Smooth muscle cell (in vitro differentiated cells): Measurements from ENCODE around the gene SMG6. TPM values are rescaled to one million over a fixed set of nuclear protein-coding genes. Genes with fewer than 3 reads are reported as not detected.

ENCODE experiments used
- DNase-seq: peaks from one replicate; lab custom pipeline; 2025; ENCODE audit not compliant: unreplicated experiment; lab: John Stamatoyannopoulos, UW
- H2AFZ ChIP-seq: fragments of 200-600 bp; sonication (generic); 2 replicates; pipeline ENCODE4 v1.6.0; 2016; ENCODE audit warnings: antibody characterized with exemption, low read depth, mild to moderate bottlenecking
- H3F3A ChIP-seq: fragments of 200-600 bp; sonication (generic); 2 replicates; pipeline ENCODE4 v1.6.0; 2017; ENCODE audit warnings: antibody characterized with exemption, low read depth
- H3K27ac ChIP-seq: fragments of 200-600 bp; sonication (generic); 2 replicates; pipeline ENCODE4 v1.5.1; 2016; ENCODE audit warnings: low read depth, mild to moderate bottlenecking
- H3K27me3 ChIP-seq: fragments of 200-600 bp; sonication (generic); 2 replicates; pipeline ENCODE4 v1.6.1; 2016; ENCODE audit warnings: low read depth, mild to moderate bottlenecking
- H3K36me3 ChIP-seq: fragments of 200-600 bp; sonication (generic); 2 replicates; pipeline ENCODE4 v1.5.1; 2016; ENCODE audit warnings: low read depth
- H3K4me1 ChIP-seq: fragments of 200-600 bp; sonication (generic); 2 replicates; pipeline ENCODE4 v1.5.1; 2016; ENCODE audit warnings: low read depth
- H3K4me2 ChIP-seq: fragments of 200-600 bp; sonication (generic); 2 replicates; pipeline ENCODE4 v1.6.0; 2016; ENCODE audit warnings: mild to moderate bottlenecking
- H3K4me3 ChIP-seq: fragments of 200-600 bp; sonication (generic); 2 replicates; pipeline ENCODE4 v1.5.1; 2016; ENCODE audit warnings: mild to moderate bottlenecking
- H3K79me2 ChIP-seq: fragments of 200-600 bp; sonication (generic); 2 replicates; pipeline ENCODE4 v1.6.0; 2016; ENCODE audit warnings: low read depth, mild to moderate bottlenecking
- H3K9ac ChIP-seq: fragments of 200-600 bp; sonication (generic); 2 replicates; pipeline ENCODE4 v1.6.0; 2016; ENCODE audit warnings: low read depth
- H3K9me3 ChIP-seq: fragments of 200-600 bp; sonication (generic); replicated peaks from 2 replicates; pipeline ENCODE4 v1.5.1; 2016; ENCODE audit warnings: low read depth
- H4K20me1 ChIP-seq: fragments of 200-600 bp; sonication (generic); 2 replicates; pipeline ENCODE4 v1.6.0; 2016; ENCODE audit warnings: low read depth
- WGBS: methylation state at CpG from one replicate; pipeline ENCODE4 v1.1.7; 2016; ENCODE audit warnings: low lambda C conversion rate; 5-methylcytosine and 5-hydroxymethylcytosine counted together
- polyA plus RNA-seq: library from polyadenylated mRNA; unstranded; fragments of >200 nt; fragmentation: Nextera tagmentation; extraction: Ambion mirVana; gene quantifications from 2 replicates; pipeline ENCODE4 v1.2.1, GENCODE V29; 2016
- total RNA-seq: library from RNA; depleted of rRNA; stranded (reverse); fragments of >200 nt; gene quantifications from 2 replicates; pipeline ENCODE4 v1.2.3, GENCODE V29; 2014
- TF ChIP-seq, protein P1 (sequence below): fragments of 200-600 bp; sonication (generic); IDR thresholded peaks from 2 replicates; pipeline ENCODE4 v1.5.1; 2017; ENCODE audit warnings: borderline replicate concordance, mild to moderate bottlenecking, antibody characterized with exemption; ENCODE audit not compliant: insufficient read depth, poor library complexity, severe bottlenecking

Gene SMG6
- total and polyA plus RNA-seq, 2 experiments from 2014 or later, result 10.6 to 21.4 TPM

DNA sequence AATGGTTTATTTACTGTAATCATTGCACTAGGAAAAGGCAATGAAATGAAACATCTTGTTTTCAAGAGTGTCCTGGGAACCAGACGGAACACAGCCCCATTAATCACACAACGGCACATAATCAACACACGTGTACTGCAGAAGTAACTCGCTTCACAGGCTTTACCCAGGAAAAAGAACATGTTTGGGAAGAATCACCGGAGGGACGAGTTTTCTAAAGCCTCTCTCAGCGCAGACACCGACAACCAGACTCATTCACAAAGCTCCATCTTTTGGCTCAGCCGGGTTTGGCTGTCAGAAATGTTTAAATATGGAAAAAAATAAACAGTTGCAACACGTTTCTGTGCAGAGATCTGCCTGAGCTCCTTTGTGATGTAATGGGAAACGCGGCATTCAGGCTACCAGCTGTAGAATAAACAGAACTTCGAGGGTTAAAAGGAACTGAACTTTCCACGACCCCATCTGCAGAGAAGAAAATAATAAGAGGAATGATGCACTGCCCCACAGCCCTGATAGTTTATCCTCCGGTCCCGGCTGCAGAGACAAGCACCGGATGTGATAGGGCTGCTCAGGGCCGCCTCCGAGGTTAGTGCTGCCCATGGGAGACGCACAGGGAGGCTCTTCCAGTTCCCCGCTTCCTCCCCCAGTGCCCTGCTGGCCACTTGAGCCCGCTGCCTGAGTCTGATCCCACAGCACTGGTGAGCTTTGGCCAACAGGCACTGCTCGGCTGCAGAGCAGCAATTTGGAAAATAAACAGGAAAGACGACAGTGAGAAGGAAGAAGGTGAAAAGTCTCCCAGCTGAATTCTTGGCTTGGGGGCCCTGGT is 128.9 kb downstream of the SMG6 start:
- Histone ChIP-seq H3K27me3 (no peaks in the 10 kb centered on the region), H3K9ac (peak overlapping the region; percentile 43), H3K27ac (peak overlapping the region; percentile 99), H3K4me1 (peaks cover 17% of the 10 kb centered on the region), H3K4me3 (no peak overlapping the region), H4K20me1 (peaks cover 12% of the 10 kb centered on the region), H3F3A (peaks cover 24% of the 10 kb centered on the region), H3K79me2 (no peaks in the 10 kb centered on the region), H3K9me3 (no peaks in the 10 kb centered on the region), H3K36me3 (no peaks in the 10 kb centered on the region), H2AFZ (no peak overlapping the region), H3K4me2 (peak overlapping the region; percentile 42)
- WGBS, result 38% methylated on average over 24 of the region's 24 CpGs
- DNase-seq, result no peak
- TF ChIP-seq, protein P1, sequence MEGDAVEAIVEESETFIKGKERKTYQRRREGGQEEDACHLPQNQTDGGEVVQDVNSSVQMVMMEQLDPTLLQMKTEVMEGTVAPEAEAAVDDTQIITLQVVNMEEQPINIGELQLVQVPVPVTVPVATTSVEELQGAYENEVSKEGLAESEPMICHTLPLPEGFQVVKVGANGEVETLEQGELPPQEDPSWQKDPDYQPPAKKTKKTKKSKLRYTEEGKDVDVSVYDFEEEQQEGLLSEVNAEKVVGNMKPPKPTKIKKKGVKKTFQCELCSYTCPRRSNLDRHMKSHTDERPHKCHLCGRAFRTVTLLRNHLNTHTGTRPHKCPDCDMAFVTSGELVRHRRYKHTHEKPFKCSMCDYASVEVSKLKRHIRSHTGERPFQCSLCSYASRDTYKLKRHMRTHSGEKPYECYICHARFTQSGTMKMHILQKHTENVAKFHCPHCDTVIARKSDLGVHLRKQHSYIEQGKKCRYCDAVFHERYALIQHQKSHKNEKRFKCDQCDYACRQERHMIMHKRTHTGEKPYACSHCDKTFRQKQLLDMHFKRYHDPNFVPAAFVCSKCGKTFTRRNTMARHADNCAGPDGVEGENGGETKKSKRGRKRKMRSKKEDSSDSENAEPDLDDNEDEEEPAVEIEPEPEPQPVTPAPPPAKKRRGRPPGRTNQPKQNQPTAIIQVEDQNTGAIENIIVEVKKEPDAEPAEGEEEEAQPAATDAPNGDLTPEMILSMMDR, result no peak

DNA sequence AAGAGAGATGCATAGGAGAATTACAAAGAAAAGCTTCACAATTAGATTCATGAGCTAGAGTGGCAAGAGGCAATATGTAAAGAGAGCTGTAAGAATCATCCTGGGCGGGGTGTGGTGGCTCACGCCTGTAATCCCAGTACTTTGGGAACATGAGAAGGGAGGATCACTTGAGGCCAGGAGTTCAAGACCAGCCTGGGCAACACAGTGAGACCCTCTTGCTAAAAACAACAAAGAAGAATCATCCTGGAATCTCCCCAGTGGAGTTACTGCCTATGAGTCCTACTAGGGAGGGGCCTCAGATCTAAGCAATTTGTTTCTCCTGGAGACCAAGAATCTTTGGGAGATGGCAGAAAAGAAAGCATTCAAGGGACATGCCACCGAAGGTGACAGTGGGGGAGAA is 129.6 kb downstream of the SMG6 start:
- Histone ChIP-seq H3K9ac (peak overlapping the region; percentile 43), H2AFZ (no peak overlapping the region), H3K36me3 (no peaks in the 10 kb centered on the region), H3K4me1 (peaks cover 17% of the 10 kb centered on the region), H3F3A (peaks cover 24% of the 10 kb centered on the region), H3K4me3 (no peak overlapping the region), H3K27ac (peak overlapping the region; percentile 99), H3K27me3 (no peaks in the 10 kb centered on the region), H3K9me3 (no peaks in the 10 kb centered on the region), H3K79me2 (no peaks in the 10 kb centered on the region), H4K20me1 (peaks cover 7% of the 10 kb centered on the region), H3K4me2 (peak overlapping the region; percentile 42)
- TF ChIP-seq, protein P1, result no peak
- WGBS, result 91% methylated on average over 3 of the region's 3 CpGs
- DNase-seq, result no peak

DNA sequence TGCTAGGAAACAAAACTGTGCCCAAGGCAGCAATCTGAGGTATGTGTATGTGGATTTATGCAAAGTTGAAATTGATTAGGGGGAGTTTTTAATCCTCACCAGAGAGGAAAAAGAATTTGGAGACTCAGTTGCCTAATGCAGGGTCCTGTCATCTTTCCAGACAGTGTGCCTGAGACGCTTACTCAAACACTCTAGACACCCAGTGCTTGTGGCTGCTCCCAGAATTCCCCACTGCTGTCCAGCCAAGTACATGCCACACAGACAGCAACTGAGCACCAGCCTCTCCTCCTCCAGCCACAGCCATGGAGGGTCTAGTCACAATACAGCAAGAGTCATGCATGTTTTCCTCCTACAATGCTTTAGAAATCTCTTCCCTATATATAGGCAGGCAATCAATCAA is 130.6 kb downstream of the SMG6 start:
- no peak for DNase-seq
- Histone ChIP-seq H4K20me1 (peaks cover 3% of the 10 kb centered on the region), H3K36me3 (no peaks in the 10 kb centered on the region), H3K9ac (peak overlapping the region; percentile 97), H3F3A (peaks cover 24% of the 10 kb centered on the region), H2AFZ (no peak overlapping the region), H3K9me3 (no peaks in the 10 kb centered on the region), H3K4me3 (no peak overlapping the region), H3K4me1 (peaks cover 17% of the 10 kb centered on the region), H3K79me2 (no peaks in the 10 kb centered on the region), H3K27me3 (no peaks in the 10 kb centered on the region), H3K27ac (peak overlapping the region; percentile 99), H3K4me2 (peak overlapping the region; percentile 81)
- 0% methylated on average over 1 of the region's 1 CpG for WGBS
- TF ChIP-seq, protein P1, result no peak
